DND-41 (cell line): Measurements from ENCODE around the gene CEACAM19.

Experiments
- CTCF ChIP-seq: IDR thresholded peaks from 2 replicates; pipeline ENCODE4 v1.5.1; 2012; ENCODE audit warnings: borderline replicate concordance, low read length, moderate library complexity, mild to moderate bottlenecking; ENCODE audit not compliant: poor library complexity, severe bottlenecking; ENCODE audit errors: extremely low read depth
- EZH2 ChIP-seq: IDR thresholded peaks from 3 replicates; pipeline ENCODE4 v1.6.1; 2012; ENCODE audit warnings: borderline replicate concordance, low read depth, mild to moderate bottlenecking, moderate library complexity, low read length, inconsistent platforms; ENCODE audit not compliant: severe bottlenecking

GRCh38 chr19:44697670-44698034 is 26.4 kb downstream of the CEACAM19 start:
- TF ChIP-seq EZH2 (no peak), CTCF (no peak)
